Muscle of back (tissue), 13 donors: ENCODE measurements around the gene CPT1B. TPM values are rescaled to one million over a fixed set of nuclear protein-coding genes. Genes with fewer than 3 reads are reported as not detected.
A peak's percentile ranks its signal among the peaks of the same experiment; 100 is the strongest.
"Not testable (repeated sequence)": the region's sequence is repeated elsewhere in the genome, so short reads cannot be mapped to it uniquely, and the experiment has no call there.

Source experiments
- DNase-seq, 3 donors: peaks; one replicate each; pipeline versions ENCODE4 v3.0.0 to v3.0.0-alpha.2; 2013
- long read RNA-seq, 9 donors: transcript quantifications; one replicate each; lab custom pipeline, GENCODE V29; 2026
- polyA plus RNA-seq, 10 donors: library from polyadenylated mRNA; unstranded; fragments of 120-200 nt; gene quantifications; one replicate each; pipeline ENCODE4 v1.2.1, GENCODE V29; 2013; ENCODE audit not compliant: insufficient read length in 10 of 10

Gene CPT1B
- polyA plus RNA-seq, result 10 to 100 TPM; 22.3 to 73.5 (median 49.0) TPM
- long read RNA-seq, donor 1, partial matches to known transcripts, result 0 of 4 reads
- long read RNA-seq, donor 1, other reads (novel, unspliced or antisense), result 0 of 4 reads
- long read RNA-seq, donor 2, partial matches to known transcripts, result 0 of 7 reads
- long read RNA-seq, donor 2, other reads (novel, unspliced or antisense), result 0 of 7 reads
- long read RNA-seq, donor 3, result 0 reads
- long read RNA-seq, donor 4, partial matches to known transcripts, result 0 of 3 reads
- long read RNA-seq, donor 4, other reads (novel, unspliced or antisense), result 0 of 3 reads
- long read RNA-seq, donor 5, partial matches to known transcripts, result 0 of 1 reads
- long read RNA-seq, donor 5, other reads (novel, unspliced or antisense), result 0 of 1 reads
- long read RNA-seq, donor 6, transcript CPT1B-201 (20 exons, 2,592 nt), result major isoform, 7 of 10 reads
- long read RNA-seq, donor 6, partial matches to known transcripts, result 0 of 10 reads
- long read RNA-seq, donor 6, other reads (novel, unspliced or antisense), result 0 of 10 reads
- long read RNA-seq, donor 7, partial matches to known transcripts, result 0 of 4 reads
- long read RNA-seq, donor 7, other reads (novel, unspliced or antisense), result 0 of 4 reads
- long read RNA-seq, donor 8, result 0 reads
- long read RNA-seq, donor 9, partial matches to known transcripts, result 0 of 2 reads
- long read RNA-seq, donor 9, other reads (novel, unspliced or antisense), result 0 of 2 reads

DNA sequence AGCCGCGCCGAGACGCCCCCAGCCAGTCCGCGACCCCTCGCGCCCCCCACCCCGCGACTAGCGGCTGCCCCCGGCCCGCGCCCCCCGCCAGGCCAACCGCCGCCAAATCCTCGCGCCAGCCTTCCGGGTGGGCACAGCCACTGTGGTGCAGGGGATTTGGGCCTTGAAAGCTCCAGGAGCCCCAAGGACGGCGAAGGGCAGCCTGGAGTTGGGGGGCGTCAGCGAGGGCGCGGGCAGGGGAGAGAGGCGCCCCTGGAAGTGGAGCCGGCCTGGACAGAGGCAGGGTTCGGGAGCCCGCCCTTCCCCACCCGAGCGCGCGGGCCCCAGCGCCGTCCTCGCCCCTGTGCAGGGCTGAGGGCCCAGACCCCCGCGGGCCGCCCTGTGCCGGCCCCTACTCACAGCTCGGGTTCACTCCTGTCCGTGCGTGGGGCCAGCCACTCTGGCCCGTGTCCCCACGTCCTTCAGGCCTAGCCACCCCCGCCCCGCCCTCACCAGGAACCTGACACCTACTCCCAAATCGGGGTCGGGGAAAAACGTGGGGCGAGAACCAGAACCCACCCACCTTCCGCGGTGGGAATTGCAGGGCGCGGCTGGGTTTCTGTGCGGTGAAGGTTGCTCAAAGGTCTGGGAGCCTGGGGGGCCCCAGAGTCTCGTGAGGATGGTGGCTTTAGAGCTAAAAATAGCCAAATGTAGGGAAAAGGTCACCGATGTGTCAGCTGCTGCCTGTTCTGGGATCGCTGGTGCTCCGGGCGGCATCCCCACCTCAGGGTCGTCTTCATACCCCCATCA lies at the start of gene CPT1B:
Gene CPT1B, minus strand, starts transcription at position 441 of the 789 bp plus-strand sequence. CDS start 512 bp downstream, outside the sequence.
- peak; percentile 32 to 48 (median 34) for DNase-seq

GRCh38 chr22:50626850-50627641 lies 48.8 kb upstream of the CPT1B start:
- DNase-seq, result no peak

DNA sequence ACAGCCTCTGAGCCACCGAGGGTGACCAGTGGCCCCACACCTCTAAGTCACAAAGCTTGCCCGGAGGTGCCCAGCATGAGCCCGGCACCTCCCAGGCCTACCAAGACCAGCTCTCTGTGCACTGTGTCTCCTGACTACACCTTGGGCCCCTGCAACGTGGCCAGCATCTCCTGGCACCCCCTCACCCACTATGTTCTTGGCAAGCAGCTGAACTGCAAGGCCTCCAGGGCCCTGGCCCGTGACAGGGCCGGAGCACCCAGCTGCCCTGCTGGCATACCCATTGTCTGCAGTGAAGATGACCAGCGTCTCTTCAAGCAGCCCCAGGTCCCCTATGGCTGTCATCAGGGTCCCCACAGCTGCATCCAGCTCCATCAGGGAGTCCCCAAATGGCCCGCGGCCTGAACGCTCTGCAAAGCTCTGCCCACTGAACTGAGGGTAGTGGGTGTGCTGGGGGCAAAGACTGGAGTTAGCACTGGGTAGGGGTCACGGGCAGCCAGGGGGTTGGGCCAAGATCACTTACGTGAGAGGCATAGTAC lies 48.2 kb upstream of the CPT1B start:
- DNase-seq, result no peak

DNA sequence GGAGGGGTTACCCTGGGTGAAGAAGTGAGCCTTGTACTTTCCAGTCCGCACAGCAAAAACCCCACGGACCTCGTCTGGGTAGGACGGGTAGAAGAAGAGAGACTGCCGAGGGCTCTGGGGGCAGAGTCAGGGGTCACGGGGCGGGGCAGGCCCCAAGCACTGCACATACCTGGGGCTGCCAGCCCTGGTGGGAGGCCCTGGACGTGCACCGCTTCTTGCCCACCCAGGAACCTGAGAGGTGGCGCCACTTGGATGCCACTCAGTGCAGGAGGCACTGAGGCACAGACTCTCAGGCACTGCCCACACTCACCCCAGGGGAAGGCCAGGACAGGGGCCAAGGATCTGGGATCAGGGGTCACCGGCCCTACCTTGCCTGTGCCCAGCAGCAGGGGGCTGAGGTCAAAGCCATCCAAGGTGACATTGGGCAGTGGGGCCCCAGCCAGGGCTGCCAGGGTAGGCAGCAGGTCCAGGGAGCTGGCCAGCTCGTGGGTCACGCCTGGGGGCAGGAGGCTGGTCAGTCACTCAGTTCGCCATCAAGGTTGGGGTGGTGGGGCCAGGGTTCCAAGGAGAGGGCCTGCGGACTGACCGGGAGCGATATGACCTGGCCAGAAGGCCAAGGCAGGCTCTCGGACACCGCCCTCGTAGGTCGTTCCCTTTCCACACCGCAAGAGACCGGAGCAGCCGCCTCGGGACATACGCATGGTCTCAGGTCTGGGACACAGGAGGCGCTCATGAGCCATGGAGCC lies 47.5 kb upstream of the CPT1B start:
- DNase-seq, result no peak

- no peak for DNase-seq
Observed at GRCh38 chr22:50625131-50625567, 46.9 kb upstream of the CPT1B start.

DNA sequence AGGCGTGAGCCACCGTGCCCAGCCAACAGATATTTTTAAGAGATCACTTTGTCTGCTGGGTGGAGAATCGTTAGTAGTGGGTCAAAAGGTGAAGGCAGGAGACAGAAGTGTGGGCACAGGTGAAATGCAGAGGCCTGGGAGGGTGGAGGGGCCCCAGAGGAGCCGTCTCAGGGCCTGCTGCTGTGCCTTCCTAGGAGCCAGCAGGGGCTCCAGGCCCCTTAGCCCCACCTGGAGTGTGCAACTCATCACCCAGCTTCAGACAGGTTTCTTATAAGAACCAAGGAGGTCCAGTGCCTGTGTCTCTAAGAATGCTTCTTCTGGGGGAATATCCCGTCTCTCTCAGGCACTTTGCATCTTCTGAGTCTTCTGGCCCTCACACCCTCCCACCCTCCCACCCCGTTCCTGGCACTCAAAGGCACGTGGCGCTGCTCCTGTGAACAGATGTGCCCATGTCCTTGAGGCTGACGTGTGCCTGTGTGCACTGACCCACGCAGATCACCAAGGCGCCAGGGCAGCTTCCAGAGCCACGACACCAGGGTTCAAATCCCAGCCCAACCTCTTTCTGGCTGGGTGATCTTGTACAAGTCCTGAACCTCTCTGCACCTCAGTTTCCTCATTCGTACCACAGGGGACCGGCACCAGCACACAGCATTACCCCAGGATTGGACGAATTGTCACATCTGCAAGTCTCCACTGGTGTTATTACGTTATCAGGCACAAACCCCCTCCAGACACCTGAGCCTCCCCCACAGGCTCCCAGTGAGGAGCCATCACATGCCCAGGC lies 46.3 kb upstream of the CPT1B start:
- no peak for DNase-seq

DNA sequence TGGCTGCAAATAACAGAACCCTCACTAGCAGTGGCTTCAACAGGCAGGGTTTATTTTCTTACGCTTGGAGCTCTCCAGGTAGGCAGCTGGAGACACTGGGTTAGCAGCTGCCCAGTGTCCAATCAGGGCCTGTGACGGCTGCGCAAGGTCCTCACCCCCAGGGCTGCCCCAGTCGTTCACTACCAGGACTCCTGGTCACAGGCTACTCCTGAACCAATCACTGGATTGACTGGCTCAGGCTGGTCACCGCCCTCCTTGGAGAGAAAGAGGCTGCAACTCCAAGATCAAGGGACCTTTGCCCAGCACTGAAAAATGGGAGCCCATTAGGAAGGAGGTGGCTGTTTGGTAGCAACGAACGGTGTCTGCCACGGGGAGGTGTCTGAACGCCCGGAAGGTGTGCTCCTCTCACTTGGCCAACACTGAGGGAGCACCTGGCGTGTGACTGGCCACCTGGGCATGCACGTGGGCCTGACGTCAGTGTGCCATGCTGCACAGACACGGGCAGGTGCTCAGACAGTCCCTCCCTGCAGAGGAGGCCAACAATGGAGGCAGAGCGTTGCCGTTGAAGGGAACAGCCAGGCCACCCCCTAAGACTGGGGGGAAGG lies 44.6 kb upstream of the CPT1B start:
- DNase-seq, result no peak

GRCh38 chr22:50621948-50622722 lies 43.9 kb upstream of the CPT1B start:
- DNase-seq, result no peak

DNA sequence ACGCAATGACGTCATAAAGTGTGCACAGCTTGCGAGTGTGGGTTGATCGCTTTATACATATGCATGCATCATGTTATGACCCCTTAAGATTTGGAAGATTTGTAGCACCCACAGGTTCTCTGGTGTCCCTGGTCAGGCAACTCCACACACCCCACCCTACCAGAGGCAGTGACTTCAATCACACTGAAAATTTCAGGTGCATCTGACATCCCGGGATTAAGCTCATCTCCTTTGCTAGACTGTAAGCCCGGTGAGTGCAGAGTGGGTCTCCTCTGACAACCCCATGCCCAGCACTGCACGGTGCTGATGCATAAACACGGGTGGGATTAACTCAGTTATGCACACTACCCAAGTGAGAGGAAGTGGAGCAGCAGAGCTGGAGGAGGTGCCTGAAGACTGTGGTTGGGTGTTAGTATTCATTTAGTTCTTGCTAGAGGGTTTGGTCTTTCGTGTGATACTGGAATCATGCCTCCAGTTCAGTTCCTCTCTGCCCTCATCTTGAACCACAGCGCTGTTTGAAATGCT lies 43.2 kb upstream of the CPT1B start:
- no peak for DNase-seq

GRCh38 chr22:50620593-50621355 lies 42.5 kb upstream of the CPT1B start:
- no peak for DNase-seq

DNA sequence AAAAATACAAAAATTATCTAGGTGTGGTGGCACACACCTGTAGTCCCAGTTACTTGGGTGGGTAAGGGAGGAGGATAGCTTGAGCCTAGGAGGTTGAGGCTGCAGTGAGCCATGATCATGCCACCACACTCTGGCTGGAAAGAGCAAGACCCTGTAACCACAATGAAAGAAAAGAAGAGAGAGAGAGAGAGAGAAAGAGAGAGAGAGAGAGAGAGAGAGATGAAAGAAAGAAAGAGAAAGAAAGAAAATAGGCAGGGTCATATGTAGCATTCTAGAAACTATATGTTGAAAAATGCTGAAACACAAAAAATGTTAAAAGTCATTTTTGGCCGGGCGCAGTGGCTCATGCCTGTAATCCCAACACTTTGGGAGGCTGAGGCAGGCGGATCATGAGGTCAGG lies 36.1 kb upstream of the CPT1B start:
- DNase-seq, result not testable (repeated sequence)

- no peak for DNase-seq
Observed at GRCh38 chr22:50613291-50613981, 35.2 kb upstream of the CPT1B start.

GRCh38 chr22:50612528-50613221 lies 34.4 kb upstream of the CPT1B start:
- DNase-seq, result no peak

DNA sequence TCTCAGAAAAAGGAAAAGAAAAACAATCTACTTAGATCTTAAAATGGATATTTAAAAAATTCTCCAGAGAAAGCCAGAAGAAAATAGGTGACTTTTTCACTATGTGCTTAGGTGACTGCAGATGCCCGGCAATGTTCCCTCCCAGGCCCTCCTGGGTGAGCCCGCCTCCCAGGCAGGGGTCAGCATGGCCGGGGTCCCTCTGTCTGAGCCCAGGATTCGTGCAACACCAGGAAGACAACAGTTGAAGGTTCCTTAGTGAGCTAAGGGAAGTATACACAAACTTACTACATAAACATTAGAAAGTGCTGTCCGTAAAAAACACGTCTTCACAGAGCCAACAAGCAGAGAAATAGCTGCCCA lies 33.9 kb upstream of the CPT1B start:
- no peak for DNase-seq

- no peak for DNase-seq
Observed at GRCh38 chr22:50611341-50612060, 33.3 kb upstream of the CPT1B start.
